GM12874 (cell line): ENCODE results near the gene TMED7.

Experiments used
- CTCF ChIP-seq: IDR thresholded peaks from 2 replicates; pipeline ENCODE4 v1.5.1; 2011; ENCODE audit warnings: low read depth, mild to moderate bottlenecking, control low read depth, low read length, moderate library complexity; ENCODE audit not compliant: insufficient read depth

The TMED7 gene

DNA sequence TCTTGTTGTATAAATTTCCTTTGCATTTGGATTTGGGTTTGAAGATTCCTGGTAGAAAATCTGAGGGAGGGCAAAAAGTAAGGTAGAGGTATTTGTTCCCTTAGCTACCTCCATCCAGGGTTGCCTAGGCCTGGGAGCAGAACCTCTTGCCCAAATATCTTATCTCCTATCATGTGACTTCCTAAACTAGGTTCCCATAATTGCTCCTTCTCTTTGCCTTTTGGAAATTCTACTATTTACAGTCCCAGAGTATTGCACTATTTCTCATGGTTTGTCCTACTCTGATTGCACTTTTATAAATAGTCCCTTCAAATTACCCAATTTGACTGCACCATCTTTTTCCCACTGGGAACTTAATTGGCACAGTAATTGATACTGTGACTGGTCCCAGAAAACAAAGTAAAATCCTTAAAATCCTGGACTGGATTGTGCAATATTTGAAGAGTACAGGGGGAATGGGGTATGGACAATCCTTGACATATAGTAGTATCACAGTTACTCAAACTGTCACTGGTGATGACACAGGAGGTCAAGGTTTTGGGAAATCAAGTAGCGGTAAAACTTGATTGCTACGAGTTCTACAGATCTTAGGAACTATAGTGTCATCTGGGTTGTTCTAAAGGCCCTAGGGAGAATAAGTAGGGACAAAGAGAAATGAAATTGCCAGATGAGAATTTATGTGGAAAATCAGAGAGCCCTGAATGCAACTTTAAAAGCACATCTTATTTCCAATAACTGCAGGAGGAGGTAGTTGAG is 31.5 kb upstream of the TMED7 start:
- no peak for TF ChIP-seq CTCF

DNA sequence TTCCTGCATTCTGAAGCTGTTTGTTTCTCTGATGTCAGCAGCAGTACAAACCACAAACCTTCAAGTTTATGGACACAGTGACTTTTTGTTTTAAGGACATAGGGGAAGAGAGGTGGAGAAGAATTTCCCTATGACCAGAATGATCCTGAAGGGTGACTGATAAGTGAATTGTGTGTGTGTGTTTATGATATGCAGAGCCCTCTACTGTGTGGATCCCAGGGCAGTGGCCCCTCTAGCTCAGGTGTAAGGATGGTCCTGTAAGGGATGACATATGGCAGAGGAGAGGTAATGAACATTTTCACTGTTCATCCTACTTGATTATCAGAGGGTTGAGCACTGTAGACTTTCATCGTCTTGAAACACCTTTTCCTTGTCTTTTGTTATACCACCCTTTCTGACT is 30.6 kb upstream of the TMED7 start:
- TF ChIP-seq CTCF = no peak

DNA sequence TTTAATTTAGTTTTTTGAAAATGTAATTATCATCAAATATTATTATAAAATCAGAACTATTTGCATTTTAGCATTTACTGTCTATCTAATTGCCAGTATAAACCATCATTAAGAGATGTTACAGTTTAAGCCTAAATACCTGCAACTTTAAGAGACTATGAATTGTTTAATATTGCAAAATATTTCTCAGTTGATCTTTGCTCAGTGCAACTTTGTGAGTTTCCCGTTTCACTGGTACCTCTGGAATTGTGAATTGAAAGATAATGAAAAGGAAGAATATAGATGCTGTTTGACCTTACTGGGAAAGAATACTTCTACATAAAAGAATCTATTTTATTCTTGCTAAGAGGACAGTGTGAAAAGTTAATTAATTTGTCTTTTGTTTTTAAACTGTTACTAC is 30.2 kb upstream of the TMED7 start:
- no peak for TF ChIP-seq CTCF

GRCh38 chr5:115649541-115649940 is 23.7 kb upstream of the TMED7 start:
- TF ChIP-seq CTCF = no peak

- TF ChIP-seq CTCF = no peak
Measured at GRCh38 chr5:115648056-115648455, 22.2 kb upstream of the TMED7 start.

DNA sequence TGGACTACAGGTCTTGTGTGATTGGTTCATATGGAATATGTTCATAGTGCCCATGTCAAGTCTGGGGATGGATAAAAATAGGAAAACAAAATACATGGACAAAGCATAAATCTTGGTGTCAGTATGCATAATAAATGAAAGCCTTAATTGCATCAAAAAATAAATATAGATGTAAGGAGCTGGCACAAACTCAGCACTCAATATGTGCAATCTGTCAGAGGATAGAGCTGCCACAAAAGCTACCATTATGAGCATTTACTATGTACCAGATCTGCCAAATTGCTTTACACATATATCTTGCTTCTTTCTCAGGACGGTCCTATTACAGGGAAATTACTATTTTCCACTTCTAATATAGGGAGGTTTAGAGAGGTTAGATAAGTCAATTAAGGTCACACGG is 18.2 kb upstream of the TMED7 start:
- no peak for TF ChIP-seq CTCF

DNA sequence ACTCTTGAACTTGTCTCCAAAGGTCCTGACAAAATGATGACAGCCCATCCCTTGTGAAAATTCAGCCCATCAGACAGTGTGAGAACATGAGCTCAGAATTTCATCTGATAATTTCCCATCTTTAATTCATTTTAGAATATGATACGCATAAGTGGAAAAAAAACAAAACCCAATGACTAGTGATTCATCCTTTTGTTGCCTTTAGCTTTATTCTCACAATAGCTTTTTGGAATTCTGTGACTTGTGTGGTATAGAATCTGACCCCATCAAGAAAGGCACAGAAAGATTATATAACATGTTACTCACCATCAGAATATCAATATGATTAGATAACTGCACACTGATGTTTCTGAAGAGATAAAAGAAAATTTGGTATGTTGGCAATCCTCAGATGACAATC is 16.1 kb upstream of the TMED7 start:
- TF ChIP-seq CTCF = no peak
